ENCODE measurements around the gene FBXO27. TPM values are rescaled to one million over a fixed set of nuclear protein-coding genes. Genes with fewer than 3 reads are reported as not detected.
"Not testable (repeated sequence)": the region's sequence is repeated elsewhere in the genome, so short reads cannot be mapped to it uniquely, and the experiment has no call there.

FBXO27 gene
- total RNA-seq, 5 donors from 2014 or later (not counting 1 experiment from before 2014, with no cell fraction given): 0.41 to 0.69 (median 0.66) TPM; not detected in 2

GRCh38 chr19:38989066-38989605, 43.2 kb downstream of the FBXO27 start:
- H3K4me3 Mint-ChIP-seq: no peak overlapping the region
- WGBS (ENCODE audit: insufficient coverage): 54% methylated on average over 9 of the region's 12 CpGs
- no peaks in the 10 kb centered on the region for H3K36me3 Mint-ChIP-seq

GRCh38 chr19:38988627-38989026, 43.7 kb downstream of the FBXO27 start:
- H3K27me3 ChIP-seq (replicated peaks in 1 of 2; ENCODE audit: control insufficient read depth in 2 of 2, extremely low read depth in 1 of 2, insufficient read depth in 2 of 2, low read length in 1 of 2): peaks cover 0 to 39% of the 10 kb centered on the region in 2 experiments
- H3K9me3 Mint-ChIP-seq; H3K27ac ChIP-seq (ENCODE audit: low read length); ATAC-seq (replicated peaks in 1 of 4); H3K4me1 Mint-ChIP-seq; H3K36me3 Mint-ChIP-seq; H3K4me3 ChIP-seq (ENCODE audit: control insufficient read depth in 1 of 2, extremely low read depth in 1 of 2, low read length in 1 of 2); DNase-seq; POLR2A ChIA-PET; H3K9me3 ChIP-seq; H3K36me3 ChIP-seq (ENCODE audit: control insufficient read depth in 2 of 2, extremely low read depth in 1 of 2, insufficient read depth in 1 of 2, low read length in 1 of 2); H3K27ac Mint-ChIP-seq; H3K4me1 ChIP-seq (ENCODE audit: control insufficient read depth in 1 of 2, extremely low read depth in 1 of 2, insufficient read depth in 2 of 2, low read length in 2 of 2); H3K4me3 Mint-ChIP-seq: not testable (repeated sequence)
- no CpG with 5 or more reads among the region's 4 CpGs for WGBS (ENCODE audit: insufficient coverage)
- CTCF ChIA-PET: interaction anchor here (0.6 kb wide), 2 partner anchors 436 to 583 kb away, joined by 3 to 6 read pairs; no protein-coding TSS in a partner anchor
- H3K27me3 Mint-ChIP-seq: peaks cover 13 to 30% of the 10 kb centered on the region in 2 donors

More at GRCh38 chr19:38989066-38989605, 43.2 kb downstream of the FBXO27 start:
- H3K27ac Mint-ChIP-seq: no peak overlapping the region
- ChIA-PET POLR2A (no interaction called here), CTCF (no interaction called here)
- H3K9me3 ChIP-seq: no peaks in the 10 kb centered on the region
- no peaks in the 10 kb centered on the region for H3K36me3 ChIP-seq (ENCODE audit: control insufficient read depth in 2 of 2, extremely low read depth in 1 of 2, insufficient read depth in 1 of 2, low read length in 1 of 2)
- no peak overlapping the region for H3K4me3 ChIP-seq (ENCODE audit: control insufficient read depth in 1 of 2, extremely low read depth in 1 of 2, low read length in 1 of 2)
- H3K27ac ChIP-seq (ENCODE audit: low read length): no peak overlapping the region
- H3K9me3 Mint-ChIP-seq: peaks cover 0 to 3% (median 0%) of the 10 kb centered on the region in 3 donors
- peaks cover 0 to 40% of the 10 kb centered on the region in 2 experiments for H3K27me3 ChIP-seq (replicated peaks in 1 of 2; ENCODE audit: control insufficient read depth in 2 of 2, extremely low read depth in 1 of 2, insufficient read depth in 2 of 2, low read length in 1 of 2)
- peaks cover 13 to 32% of the 10 kb centered on the region in 2 donors for H3K27me3 Mint-ChIP-seq
- no peak for ATAC-seq (replicated peaks in 1 of 4)
- H3K4me1 Mint-ChIP-seq: no peaks in the 10 kb centered on the region
- H3K4me1 ChIP-seq (ENCODE audit: control insufficient read depth in 1 of 2, extremely low read depth in 1 of 2, insufficient read depth in 2 of 2, low read length in 2 of 2): no peaks in the 10 kb centered on the region
- no peak for DNase-seq

- ATAC-seq (replicated peaks in 1 of 4); H3K36me3 Mint-ChIP-seq; H3K9me3 ChIP-seq; H3K4me1 Mint-ChIP-seq; H3K27ac Mint-ChIP-seq; POLR2A ChIA-PET; H3K27ac ChIP-seq (ENCODE audit: low read length); CTCF ChIA-PET; DNase-seq; H3K4me3 Mint-ChIP-seq; H3K4me3 ChIP-seq (ENCODE audit: control insufficient read depth in 1 of 2, extremely low read depth in 1 of 2, low read length in 1 of 2); H3K36me3 ChIP-seq (ENCODE audit: control insufficient read depth in 2 of 2, extremely low read depth in 1 of 2, insufficient read depth in 1 of 2, low read length in 1 of 2); H3K4me1 ChIP-seq (ENCODE audit: control insufficient read depth in 1 of 2, extremely low read depth in 1 of 2, insufficient read depth in 2 of 2, low read length in 2 of 2); H3K9me3 Mint-ChIP-seq: not testable (repeated sequence)
- 79% methylated on average over 3 of the region's 6 CpGs for WGBS (ENCODE audit: insufficient coverage)
- peaks cover 0 to 32% of the 10 kb centered on the region in 2 experiments for H3K27me3 ChIP-seq (replicated peaks in 1 of 2; ENCODE audit: control insufficient read depth in 2 of 2, extremely low read depth in 1 of 2, insufficient read depth in 2 of 2, low read length in 1 of 2)
- peaks cover 8 to 23% of the 10 kb centered on the region in 2 donors for H3K27me3 Mint-ChIP-seq
These were observed 44.6 kb downstream of the FBXO27 start for GRCh38 chr19:38987745-38988144.

GRCh38 chr19:38985262-38985661, 47.1 kb downstream of the FBXO27 start:
- no peak overlapping the region for H3K4me3 Mint-ChIP-seq
- Histone ChIP-seq H3K9me3 (no peaks in the 10 kb centered on the region), H3K4me3 (ENCODE audit: control insufficient read depth in 1 of 2, extremely low read depth in 1 of 2, low read length in 1 of 2) (no peak overlapping the region), H3K4me1 (ENCODE audit: control insufficient read depth in 1 of 2, extremely low read depth in 1 of 2, insufficient read depth in 2 of 2, low read length in 2 of 2) (no peaks in the 10 kb centered on the region), H3K27me3 (replicated peaks in 1 of 2; ENCODE audit: control insufficient read depth in 2 of 2, extremely low read depth in 1 of 2, insufficient read depth in 2 of 2, low read length in 1 of 2) (peaks cover 0 to 21% of the 10 kb centered on the region in 2 experiments), H3K27ac (ENCODE audit: low read length) (no peak overlapping the region), H3K36me3 (ENCODE audit: control insufficient read depth in 2 of 2, extremely low read depth in 1 of 2, insufficient read depth in 1 of 2, low read length in 1 of 2) (no peaks in the 10 kb centered on the region)
- CTCF ChIA-PET: no interaction called here
- H3K4me1 Mint-ChIP-seq: no peaks in the 10 kb centered on the region
- ATAC-seq (replicated peaks in 1 of 4) (no peak), DNase-seq (no peak)
- POLR2A ChIA-PET: no interaction called here
- H3K9me3 Mint-ChIP-seq: peaks cover 0 to 4% (median 3%) of the 10 kb centered on the region in 3 donors
- no peaks in the 10 kb centered on the region for H3K36me3 Mint-ChIP-seq
- WGBS (ENCODE audit: insufficient coverage): 89% methylated on average over 1 of the region's 1 CpG
- H3K27ac Mint-ChIP-seq: no peak overlapping the region
- peaks cover 7 to 11% of the 10 kb centered on the region in 2 donors for H3K27me3 Mint-ChIP-seq

- Histone ChIP-seq H3K27me3 (replicated peaks in 1 of 2; ENCODE audit: control insufficient read depth in 2 of 2, extremely low read depth in 1 of 2, insufficient read depth in 2 of 2, low read length in 1 of 2) (peaks cover 0 to 30% of the 10 kb centered on the region in 2 experiments), H3K36me3 (ENCODE audit: control insufficient read depth in 2 of 2, extremely low read depth in 1 of 2, insufficient read depth in 1 of 2, low read length in 1 of 2) (no peaks in the 10 kb centered on the region), H3K4me3 (ENCODE audit: control insufficient read depth in 1 of 2, extremely low read depth in 1 of 2, low read length in 1 of 2) (no peak overlapping the region), H3K4me1 (ENCODE audit: control insufficient read depth in 1 of 2, extremely low read depth in 1 of 2, insufficient read depth in 2 of 2, low read length in 2 of 2) (peaks cover 0 to 5% of the 10 kb centered on the region in 2 experiments), H3K27ac (ENCODE audit: low read length) (no peak overlapping the region), H3K9me3 (no peaks in the 10 kb centered on the region)
- Mint-ChIP-seq H3K27ac (no peak overlapping the region), H3K36me3 (no peaks in the 10 kb centered on the region), H3K4me1 (peaks cover 7 to 9% (median 7%) of the 10 kb centered on the region in 3 donors), H3K9me3 (peaks cover 0 to 4% (median 3%) of the 10 kb centered on the region in 3 donors), H3K27me3 (peaks cover 30 to 32% of the 10 kb centered on the region in 2 donors), H3K4me3 (no peak overlapping the region)
- DNase-seq (no peak), ATAC-seq (replicated peaks in 1 of 4) (no peak)
- WGBS (ENCODE audit: insufficient coverage): 87% methylated on average over 10 of the region's 10 CpGs
- CTCF ChIA-PET: no interaction called here
- POLR2A ChIA-PET: no interaction called here
These were observed 51.6 kb downstream of the FBXO27 start for GRCh38 chr19:38980583-38981374.

- ChIA-PET POLR2A (no interaction called here), CTCF (no interaction called here)
- Mint-ChIP-seq H3K36me3 (no peaks in the 10 kb centered on the region), H3K9me3 (peaks cover 0 to 4% (median 0%) of the 10 kb centered on the region in 3 donors), H3K27ac (no peak overlapping the region), H3K4me1 (peaks cover 9 to 11% (median 10%) of the 10 kb centered on the region in 3 donors), H3K4me3 (no peak overlapping the region), H3K27me3 (peaks cover 34% of the 10 kb centered on the region in 2 donors)
- H3K27me3 ChIP-seq (replicated peaks in 1 of 2; ENCODE audit: control insufficient read depth in 2 of 2, extremely low read depth in 1 of 2, insufficient read depth in 2 of 2, low read length in 1 of 2): peaks cover 0 to 38% of the 10 kb centered on the region in 2 experiments
- H3K9me3 ChIP-seq: no peaks in the 10 kb centered on the region
- H3K4me3 ChIP-seq (ENCODE audit: control insufficient read depth in 1 of 2, extremely low read depth in 1 of 2, low read length in 1 of 2): no peak overlapping the region
- DNase-seq: no peak
- ATAC-seq (replicated peaks in 1 of 4): no peak
- 90% methylated on average over 2 of the region's 5 CpGs for WGBS (ENCODE audit: insufficient coverage)
- H3K4me1 ChIP-seq (ENCODE audit: control insufficient read depth in 1 of 2, extremely low read depth in 1 of 2, insufficient read depth in 2 of 2, low read length in 2 of 2): peaks cover 0 to 10% of the 10 kb centered on the region in 2 experiments
- H3K27ac ChIP-seq (ENCODE audit: low read length): no peak overlapping the region
- H3K36me3 ChIP-seq (ENCODE audit: control insufficient read depth in 2 of 2, extremely low read depth in 1 of 2, insufficient read depth in 1 of 2, low read length in 1 of 2): no peaks in the 10 kb centered on the region
These were observed 52.5 kb downstream of the FBXO27 start for GRCh38 chr19:38979812-38980211.
